GM18526 (cell line): ENCODE measurements around the gene PEAR1.

Source experiments
- POLR2A ChIP-seq: IDR thresholded peaks from 3 replicates; pipeline ENCODE4 v1.6.1; 2011; ENCODE audit not compliant: insufficient read length; ENCODE audit errors: extremely low read depth

The PEAR1 gene

GRCh38 chr1:156899956-156900718 lies 6.6 kb downstream of the PEAR1 start:
- no peak for TF ChIP-seq POLR2A

- TF ChIP-seq POLR2A = no peak
Measured at GRCh38 chr1:156900896-156901589, 7.5 kb downstream of the PEAR1 start.

- TF ChIP-seq POLR2A = no peak
Measured at GRCh38 chr1:156901590-156901900, 8.0 kb downstream of the PEAR1 start.

GRCh38 chr1:156901966-156902915 lies 8.7 kb downstream of the PEAR1 start:
- no peak for TF ChIP-seq POLR2A

GRCh38 chr1:156903328-156904091 lies 10.0 kb downstream of the PEAR1 start:
- no peak for TF ChIP-seq POLR2A

- TF ChIP-seq POLR2A = no peak
Measured at GRCh38 chr1:156904187-156904959, 10.9 kb downstream of the PEAR1 start.

- no peak for TF ChIP-seq POLR2A
Measured at GRCh38 chr1:156905176-156905575, 11.7 kb downstream of the PEAR1 start.

GRCh38 chr1:156905651-156906050 lies 12.1 kb downstream of the PEAR1 start:
- TF ChIP-seq POLR2A = no peak

- no peak for TF ChIP-seq POLR2A
Measured at GRCh38 chr1:156906206-156906906, 12.8 kb downstream of the PEAR1 start.

GRCh38 chr1:156908541-156908940 lies 15.0 kb downstream of the PEAR1 start:
- TF ChIP-seq POLR2A = no peak

GRCh38 chr1:156908955-156909354 lies 15.4 kb downstream of the PEAR1 start:
- no peak for TF ChIP-seq POLR2A

- TF ChIP-seq POLR2A = no peak
Measured at GRCh38 chr1:156909671-156910070, 16.2 kb downstream of the PEAR1 start.

- TF ChIP-seq POLR2A = no peak
Measured at GRCh38 chr1:156910309-156910782, 16.8 kb downstream of the PEAR1 start.

GRCh38 chr1:156911577-156912298 lies 18.2 kb downstream of the PEAR1 start:
- no peak for TF ChIP-seq POLR2A
